Measurements from ENCODE around the gene IGF1R.

The IGF1R gene

GRCh38 chr15:98681061-98681460, 32.7 kb downstream of the IGF1R start:
- no peak for DNase-seq (ENCODE audit: low read depth)
- no peak overlapping the region for H3K4me3 ChIP-seq (ENCODE audit: low read depth, low read length)
- TF ChIP-seq CTCF (IDR thresholded peaks at IDR 0.05; ENCODE audit: low read depth, low read length, missing control alignments) = no peak

- DNase-seq (ENCODE audit: low read depth) = no peak
- no peak for TF ChIP-seq CTCF (IDR thresholded peaks at IDR 0.05; ENCODE audit: low read depth, low read length, missing control alignments)
- no peak overlapping the region for H3K4me3 ChIP-seq (ENCODE audit: low read depth, low read length)
Observed at GRCh38 chr15:98682992-98683701, 34.8 kb downstream of the IGF1R start.

- no peak for DNase-seq (ENCODE audit: low read depth)
- no peak for TF ChIP-seq CTCF (IDR thresholded peaks at IDR 0.05; ENCODE audit: low read depth, low read length, missing control alignments)
Observed at GRCh38 chr15:98683831-98684230, 35.5 kb downstream of the IGF1R start.

GRCh38 chr15:98684436-98684835, 36.1 kb downstream of the IGF1R start:
- no peak for DNase-seq (ENCODE audit: low read depth)
- TF ChIP-seq CTCF (IDR thresholded peaks at IDR 0.05; ENCODE audit: low read depth, low read length, missing control alignments) = no peak
- H3K4me3 ChIP-seq (ENCODE audit: low read depth, low read length) = no peak overlapping the region

More at GRCh38 chr15:98683831-98684230, 35.5 kb downstream of the IGF1R start:
- H3K4me3 ChIP-seq (ENCODE audit: low read depth, low read length) = no peak overlapping the region

GRCh38 chr15:98684995-98685525, 36.7 kb downstream of the IGF1R start:
- DNase-seq (ENCODE audit: low read depth) = no peak
- H3K4me3 ChIP-seq (ENCODE audit: low read depth, low read length) = no peak overlapping the region
- no peak for TF ChIP-seq CTCF (IDR thresholded peaks at IDR 0.05; ENCODE audit: low read depth, low read length, missing control alignments)

- no peak for TF ChIP-seq CTCF (IDR thresholded peaks at IDR 0.05; ENCODE audit: low read depth, low read length, missing control alignments)
- no peak overlapping the region for H3K4me3 ChIP-seq (ENCODE audit: low read depth, low read length)
- no peak for DNase-seq (ENCODE audit: low read depth)
Observed at GRCh38 chr15:98686983-98687382, 38.6 kb downstream of the IGF1R start.

- no peak for DNase-seq (ENCODE audit: low read depth)
- TF ChIP-seq CTCF (IDR thresholded peaks at IDR 0.05; ENCODE audit: low read depth, low read length, missing control alignments) = no peak
- H3K4me3 ChIP-seq (ENCODE audit: low read depth, low read length) = no peak overlapping the region
Observed at GRCh38 chr15:98689431-98689861, 41.1 kb downstream of the IGF1R start.

All from GM12864 (cell line).